ENCODE data around the gene LENEP.

DNA sequence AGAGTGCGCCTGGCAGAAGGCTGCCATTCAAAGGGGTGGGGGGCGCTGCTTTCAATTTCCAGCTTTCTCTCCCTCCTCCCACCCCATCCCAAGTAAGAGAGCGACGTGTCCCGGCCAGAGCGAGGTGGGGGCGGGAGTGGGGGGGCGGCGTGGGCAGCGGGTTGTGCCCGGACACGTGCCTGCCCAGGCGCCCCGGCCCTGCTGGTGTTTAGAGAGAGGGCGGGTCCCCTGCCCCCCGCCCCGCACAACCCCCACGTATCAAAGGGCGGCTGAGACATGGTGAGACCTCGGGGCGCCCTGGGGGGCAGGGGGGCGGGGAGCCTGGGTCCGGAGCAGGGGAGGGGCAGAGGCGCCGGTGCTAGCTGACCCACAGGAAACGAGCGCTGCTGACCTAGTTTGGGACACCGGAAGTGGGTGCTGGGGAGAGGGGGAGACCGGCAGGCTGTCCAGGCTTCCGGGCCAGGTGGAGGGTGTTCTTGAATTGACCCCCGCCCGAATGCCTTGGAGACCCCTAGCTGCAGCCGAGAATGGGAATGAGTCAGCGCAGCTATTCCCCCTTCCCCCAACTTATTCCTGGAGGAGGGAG lies 10.5 kb downstream of the LENEP start:
- TF ChIP-seq, protein P1, sequence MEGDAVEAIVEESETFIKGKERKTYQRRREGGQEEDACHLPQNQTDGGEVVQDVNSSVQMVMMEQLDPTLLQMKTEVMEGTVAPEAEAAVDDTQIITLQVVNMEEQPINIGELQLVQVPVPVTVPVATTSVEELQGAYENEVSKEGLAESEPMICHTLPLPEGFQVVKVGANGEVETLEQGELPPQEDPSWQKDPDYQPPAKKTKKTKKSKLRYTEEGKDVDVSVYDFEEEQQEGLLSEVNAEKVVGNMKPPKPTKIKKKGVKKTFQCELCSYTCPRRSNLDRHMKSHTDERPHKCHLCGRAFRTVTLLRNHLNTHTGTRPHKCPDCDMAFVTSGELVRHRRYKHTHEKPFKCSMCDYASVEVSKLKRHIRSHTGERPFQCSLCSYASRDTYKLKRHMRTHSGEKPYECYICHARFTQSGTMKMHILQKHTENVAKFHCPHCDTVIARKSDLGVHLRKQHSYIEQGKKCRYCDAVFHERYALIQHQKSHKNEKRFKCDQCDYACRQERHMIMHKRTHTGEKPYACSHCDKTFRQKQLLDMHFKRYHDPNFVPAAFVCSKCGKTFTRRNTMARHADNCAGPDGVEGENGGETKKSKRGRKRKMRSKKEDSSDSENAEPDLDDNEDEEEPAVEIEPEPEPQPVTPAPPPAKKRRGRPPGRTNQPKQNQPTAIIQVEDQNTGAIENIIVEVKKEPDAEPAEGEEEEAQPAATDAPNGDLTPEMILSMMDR (IDR thresholded peaks at IDR 0.05): no peak
- TF ChIP-seq POLR2A (IDR thresholded peaks at IDR 0.05): no peak
